Measurements from ENCODE around the gene USF2. TPM values are rescaled to one million over a fixed set of nuclear protein-coding genes. Genes with fewer than 3 reads are reported as not detected.
A peak's percentile ranks its signal among the peaks of the same experiment; 100 is the strongest.

USF2 gene
- total and polyA plus RNA-seq, 2 of the 4 experiments (the other 2 are of a cell fraction) = 21.3 to 65.6 TPM

DNA sequence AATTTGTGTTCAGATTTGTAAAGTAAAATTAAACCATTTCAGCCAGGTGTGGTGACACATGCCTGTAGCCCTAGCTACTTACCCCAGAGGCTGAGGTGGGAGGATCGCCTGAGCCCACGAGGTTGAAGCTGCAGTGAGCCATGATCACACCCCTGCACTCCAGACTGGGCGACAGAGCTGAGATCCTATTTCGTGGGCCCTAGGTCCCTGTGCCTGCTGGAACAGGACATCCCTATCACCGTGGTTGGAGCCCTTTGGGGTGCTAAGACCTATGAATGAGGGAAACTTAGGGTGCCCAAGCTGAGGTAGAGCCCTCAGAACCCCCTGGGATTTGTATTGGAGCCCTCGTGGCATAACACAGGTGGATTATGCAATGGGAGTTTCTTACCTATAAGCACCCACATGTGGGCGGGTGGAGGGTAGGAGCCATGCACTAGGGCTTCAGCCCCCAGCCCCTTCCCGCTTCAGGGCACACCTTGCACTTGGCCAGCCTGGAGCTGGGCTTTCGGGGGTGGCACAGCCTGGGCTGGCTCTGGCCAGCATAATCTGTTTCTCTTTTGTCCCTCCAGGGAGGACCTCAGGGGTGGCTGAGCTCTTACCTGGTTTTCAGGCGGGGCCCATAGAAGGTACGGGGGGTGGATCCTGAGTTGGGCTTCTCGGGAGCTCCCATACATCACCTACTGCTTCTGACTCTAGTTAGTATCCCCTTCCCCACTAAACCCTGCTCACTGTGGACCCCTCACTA is 7.2 kb upstream of the USF2 start:
- no peaks in the 10 kb centered on the region for H3K9me3 ChIP-seq (ENCODE audit: control insufficient read depth, insufficient read depth, low read length)
- peak overlapping the region; percentile 15 for H2AK9ac ChIP-seq (replicated peaks; ENCODE audit: low read depth, low read length, poor library complexity)
- H2BK120ac ChIP-seq (ENCODE audit: low read depth, low read length) = no peak overlapping the region
- no peak overlapping the region for H3K27ac ChIP-seq (ENCODE audit: insufficient read depth, low read length)
- peaks cover 0 to 6% of the 10 kb centered on the region in 2 experiments; a peak in 2 of 4 replicates for H3K79me1 ChIP-seq (ENCODE audit: low read depth in 1 of 2, low read length in 2 of 2)
- TF ChIP-seq FOS (IDR thresholded peaks at IDR 0.05; ENCODE audit: low read depth, low read length) = no peak
- no peak overlapping the region for H3K9ac ChIP-seq (ENCODE audit: low read depth, low read length)
- POLR2A ChIA-PET (ENCODE audit: unreplicated experiment) = no interaction called here
- H3K4me2 ChIP-seq (ENCODE audit: low read depth, low read length) = no peak overlapping the region
- H3K56ac ChIP-seq (ENCODE audit: extremely low read depth, insufficient read depth, low read length) = no peak overlapping the region
- BruUV-seq (replicated peaks) = no TSS peak
- H4K5ac ChIP-seq (ENCODE audit: low read depth, low read length) = no peak overlapping the region
- no peaks in the 10 kb centered on the region for H3K36me3 ChIP-seq (ENCODE audit: control insufficient read depth, insufficient read depth, low read length)
- H4K8ac ChIP-seq (ENCODE audit: low read depth in 2 of 2, low read length in 2 of 2) = no peak overlapping the region
- no peaks in the 10 kb centered on the region for H4K20me1 ChIP-seq (ENCODE audit: insufficient read depth, low read length)
- H2AK5ac ChIP-seq (ENCODE audit: low read depth, low read length) = no peak overlapping the region
- H3K4me1 ChIP-seq (ENCODE audit: control insufficient read depth, insufficient read depth, low read length) = peaks cover 2% of the 10 kb centered on the region; the same call in 1 of the 2 replicates
- no peak overlapping the region for H2BK15ac ChIP-seq (ENCODE audit: low read depth, low read length)
- no peak overlapping the region for H2BK5ac ChIP-seq (ENCODE audit: low read depth, low read length, poor library complexity, severe bottlenecking)
- in situ Hi-C loops (cut with MboI; ENCODE audit: low sequenced_read_pairs) = no loop called here
- ATAC-seq (ENCODE audit: low read depth) = no peak
- peak overlapping the region; percentile 32 for H2AFZ ChIP-seq (replicated peaks; ENCODE audit: low read length, poor library complexity)
- no peak overlapping the region for H3K23ac ChIP-seq (ENCODE audit: low read depth, low read length)
- DNase-seq = no peak
- peaks cover 8% of the 10 kb centered on the region for H3K9me1 ChIP-seq (ENCODE audit: insufficient read depth, low read length)
- H3K4ac ChIP-seq (ENCODE audit: low read depth, low read length) = no peak overlapping the region
- H3K14ac ChIP-seq (replicated peaks; ENCODE audit: low read depth, low read length) = no peak overlapping the region
- peaks cover 12% of the 10 kb centered on the region for H3K27me3 ChIP-seq (ENCODE audit: control insufficient read depth, insufficient read depth, low read length)
- no peak overlapping the region for H3K18ac ChIP-seq (ENCODE audit: low read depth, low read length)
- dilution Hi-C loops (cut with HindIII; ENCODE audit: low sequenced_read_pairs, unreplicated experiment) = no loop called here
- intact Hi-C loops (cut with micrococcal nuclease) = no loop called here
- WGBS, 2 experiments (ENCODE audit: extremely low coverage in 2 of 2, insufficient read length in 1 of 2) = 83% methylated on average over 1 of the region's 12 CpGs; no CpG with 5 or more reads in 1 of the 2 experiments
- H2BK20ac ChIP-seq (ENCODE audit: low read depth, low read length) = no peak overlapping the region
- CTCF ChIA-PET = no interaction called here
- H4K91ac ChIP-seq (ENCODE audit: insufficient read depth, low read depth, low read length) = no peak overlapping the region
- H3K4me3 ChIP-seq (ENCODE audit: insufficient read depth, low read depth, low read length) = no peak overlapping the region

Data from IMR-90 (cell line).